ENCODE measurements around the gene PIGN. TPM values are rescaled to one million over a fixed set of nuclear protein-coding genes. Genes with fewer than 3 reads are reported as not detected.
A peak's percentile ranks its signal among the peaks of the same experiment; 100 is the strongest.

Gene PIGN
- total RNA-seq, 1 experiment from 2014 or later = 30.9 TPM

- Histone ChIP-seq H2AFZ (ENCODE audit: low read length) (no peak overlapping the region), H2BK5ac (ENCODE audit: insufficient read length, low read length) (no peak overlapping the region), H3K56ac (ENCODE audit: insufficient read length, low read depth, low read length) (no peak overlapping the region), H3K27ac (ENCODE audit: insufficient read length, low read depth, low read length) (no peak overlapping the region), H4K8ac (replicated peaks; ENCODE audit: insufficient read length, low read depth, low read length) (no peak overlapping the region), H2BK12ac (ENCODE audit: insufficient read length, low read depth, low read length) (no peak overlapping the region), H3K4ac (ENCODE audit: low read depth, low read length) (no peak overlapping the region), H3K18ac (ENCODE audit: insufficient read length, low read depth, low read length) (no peak overlapping the region), H3K4me2 (ENCODE audit: insufficient read depth, insufficient read length, low read length) (no peak overlapping the region), H3K23ac (ENCODE audit: insufficient read length, low read depth, low read length) (no peak overlapping the region), H3K4me1 (ENCODE audit: insufficient read depth, low read length) (no peaks in the 10 kb centered on the region; the same call in 1 of the 2 replicates), H4K5ac (ENCODE audit: insufficient read length, low read depth, low read length) (no peak overlapping the region), H3K27me3 (ENCODE audit: insufficient read depth, low read length) (no peaks in the 10 kb centered on the region), H4K20me1 (ENCODE audit: control insufficient read depth, insufficient read depth, insufficient read length) (no peaks in the 10 kb centered on the region), H2AK5ac (ENCODE audit: insufficient read length, low read length) (no peak overlapping the region), H3K14ac (ENCODE audit: insufficient read depth, low read length) (no peak overlapping the region), H3K79me1 (ENCODE audit: insufficient read depth, low read depth, low read length, poor library complexity, severe bottlenecking) (peaks cover 4% of the 10 kb centered on the region), H3T11ph (ENCODE audit: low read length) (no peak overlapping the region), H3K9ac (ENCODE audit: extremely low read depth, insufficient read length, low read length) (no peak overlapping the region), H3K9me3 (ENCODE audit: control insufficient read depth, low read depth, low read length) (no peaks in the 10 kb centered on the region), H3K23me2 (ENCODE audit: insufficient read length, low read depth, low read length, poor library complexity, severe bottlenecking) (no peaks in the 10 kb centered on the region), H4K91ac (ENCODE audit: insufficient read length, low read depth, low read length) (no peak overlapping the region), H2BK15ac (ENCODE audit: low read depth, low read length) (no peak overlapping the region), H2BK120ac (ENCODE audit: low read depth, low read length, poor library complexity, severe bottlenecking) (no peak overlapping the region), H3K79me2 (ENCODE audit: insufficient read depth, low read length) (no peaks in the 10 kb centered on the region; the same call in 1 of the 2 replicates), H2BK20ac (ENCODE audit: low read depth, low read length, poor library complexity, severe bottlenecking) (no peak overlapping the region)
- no peak for DNase-seq
- WGBS (ENCODE audit: extremely low coverage, insufficient read length, low lambda C conversion rate) = no CpG with 5 or more reads among the region's 1 CpG
- TF ChIP-seq CTCF (conservative IDR thresholded peaks at IDR 0.05) = no peak
- peak overlapping the region in 1 of 3 experiments; percentile 6; a peak in 1 of 7 replicates for H3K27ac Mint-ChIP-seq
- H3K9me3 Mint-ChIP-seq = 0 out of 5 replicates have a peak, but pooled peaks cover 0 to 2% of the 10 kb centered on the region in 2 experiments
- H3K27me3 Mint-ChIP-seq (ENCODE audit: low read depth) = no peaks in the 10 kb centered on the region
- peaks cover 5 to 7% of the 10 kb centered on the region in 2 experiments; a peak in 3 of 4 replicates for H3K4me1 Mint-ChIP-seq
- no peak overlapping the region for H3K4me3 Mint-ChIP-seq
- H3K36me3 Mint-ChIP-seq (ENCODE audit: insufficient read depth in 1 of 3, low read depth in 3 of 3) = peaks cover 7 to 22% (median 16%) of the 10 kb centered on the region in 3 experiments; a peak in 5 of 7 replicates
These were observed 23.3 kb upstream of the PIGN start for GRCh38 chr18:62210138-62210537.

Data from H9 (cell line).